ENCODE measurements around the gene ADAM12.

The ADAM12 gene

GRCh38 chr10:126288547-126289493, 99.5 kb downstream of the ADAM12 start:
- no peak for TF ChIP-seq CTCF (IDR thresholded peaks at IDR 0.05; ENCODE audit: control insufficient read depth, extremely low read depth, insufficient read depth)
- H3K4me3 ChIP-seq (ENCODE audit: low read depth, low read length), result no peak overlapping the region

GRCh38 chr10:126286256-126286780, 102.0 kb downstream of the ADAM12 start:
- no peak overlapping the region for H3K4me3 ChIP-seq (ENCODE audit: low read depth, low read length)
- no peak for TF ChIP-seq CTCF (IDR thresholded peaks at IDR 0.05; ENCODE audit: control insufficient read depth, extremely low read depth, insufficient read depth)
- DNase-seq (ENCODE audit: low read depth), result no peak

More at GRCh38 chr10:126288547-126289493, 99.5 kb downstream of the ADAM12 start:
- no peak for DNase-seq (ENCODE audit: low read depth)

- DNase-seq (ENCODE audit: low read depth), result no peak
- H3K4me3 ChIP-seq (ENCODE audit: low read depth, low read length), result no peak overlapping the region
- TF ChIP-seq CTCF (IDR thresholded peaks at IDR 0.05; ENCODE audit: control insufficient read depth, extremely low read depth, insufficient read depth), result no peak
Measured at GRCh38 chr10:126283307-126283706, 105.0 kb downstream of the ADAM12 start.

GRCh38 chr10:126278851-126279250, 109.4 kb downstream of the ADAM12 start:
- no peak for DNase-seq (ENCODE audit: low read depth)
- no peak for TF ChIP-seq CTCF (IDR thresholded peaks at IDR 0.05; ENCODE audit: control insufficient read depth, extremely low read depth, insufficient read depth)
- H3K4me3 ChIP-seq (ENCODE audit: low read depth, low read length), result no peak overlapping the region

GRCh38 chr10:126277181-126277580, 111.1 kb downstream of the ADAM12 start:
- no peak for DNase-seq (ENCODE audit: low read depth)
- H3K4me3 ChIP-seq (ENCODE audit: low read depth, low read length), result no peak overlapping the region
- no peak for TF ChIP-seq CTCF (IDR thresholded peaks at IDR 0.05; ENCODE audit: control insufficient read depth, extremely low read depth, insufficient read depth)

- no peak overlapping the region for H3K4me3 ChIP-seq (ENCODE audit: low read depth, low read length)
- no peak for DNase-seq (ENCODE audit: low read depth)
Measured at GRCh38 chr10:126272526-126272925, 115.8 kb downstream of the ADAM12 start.

More at GRCh38 chr10:126272526-126272925, 115.8 kb downstream of the ADAM12 start:
- TF ChIP-seq CTCF (IDR thresholded peaks at IDR 0.05; ENCODE audit: control insufficient read depth, extremely low read depth, insufficient read depth), result no peak

Measured in LNCaP clone FGC (cell line).